ENCODE data around the gene TPH1. TPM values are rescaled to one million over a fixed set of nuclear protein-coding genes. Genes with fewer than 3 reads are reported as not detected.

The TPH1 gene
- total and polyA plus RNA-seq, 10 of the 15 experiments (the other 5 are each of a cell fraction or from before 2014, with no cell fraction given) = 0.05 to 0.82 (median 0.29) TPM

GRCh38 chr11:18027475-18027874 is 18.6 kb downstream of the TPH1 start:
- TF ChIP-seq TARDBP (IDR thresholded peaks at IDR 0.05; ENCODE audit: borderline replicate concordance) (no peak), NFYB (IDR thresholded peaks at IDR 0.05; ENCODE audit: insufficient read depth, low read depth, low read length) (no peak), MEF2A (IDR thresholded peaks at IDR 0.05; ENCODE audit: insufficient read depth, low read depth, low read length) (no peak), POLR2A (IDR thresholded peaks at IDR 0.05; ENCODE audit: low read depth, low read length) (no peak), PKNOX1 (IDR thresholded peaks at IDR 0.05) (no peak), POLR2AphosphoS5 (IDR thresholded peaks at IDR 0.05; ENCODE audit: low read length) (no peak)
- intact Hi-C loops (cut with micrococcal nuclease; ENCODE audit: unreplicated experiment) (no loop called here), in situ Hi-C loops (cut with MboI) (no loop called here)
- POLR2A ChIA-PET = interaction anchor here (1.0 kb wide), 1 partner anchor 53 kb away, joined by 3 read pairs; no protein-coding TSS in a partner anchor
- no peaks in the 10 kb centered on the region for H3K27me3 ChIP-seq (replicated peaks in 1 of 2; ENCODE audit: control insufficient read depth in 2 of 2, insufficient read depth in 2 of 2, low read length in 1 of 2)
- H3K4me2 ChIP-seq (ENCODE audit: control insufficient read depth, insufficient read depth) = no peak overlapping the region
- no peak overlapping the region for H3K4me3 ChIP-seq
- RAD21 ChIA-PET (ENCODE audit: unreplicated experiment) = no interaction called here
- H3K79me2 ChIP-seq (ENCODE audit: control insufficient read depth, insufficient read depth, low read length) = no peaks in the 10 kb centered on the region
- SMC1A ChIA-PET (ENCODE audit: uncharacterized antibody, unreplicated experiment) = no interaction called here
- H3K27ac ChIP-seq (ENCODE audit: control insufficient read depth, insufficient read depth) = no peak overlapping the region
- CTCF ChIA-PET = no interaction called here
- BruUV-seq (replicated peaks) = no TSS peak
- no peak for ATAC-seq
- H3K36me3 ChIP-seq (ENCODE audit: control insufficient read depth in 2 of 2, insufficient read depth in 2 of 2, low read length in 1 of 2) = no peaks in the 10 kb centered on the region
- H3K9ac ChIP-seq (ENCODE audit: control insufficient read depth, insufficient read depth, low read length) = no peak overlapping the region
- no peak for FAIRE-seq
- WGBS (ENCODE audit: insufficient coverage, insufficient replicate concordance, low lambda C conversion rate, missing lambda C conversion rate) = 40% methylated on average over 2 of the region's 2 CpGs
- H4K20me1 ChIP-seq (ENCODE audit: control insufficient read depth, insufficient read depth) = no peaks in the 10 kb centered on the region
- no peaks in the 10 kb centered on the region for H3K9me3 ChIP-seq (replicated peaks; ENCODE audit: control insufficient read depth, insufficient read depth, low read length)
- H2AFZ ChIP-seq (ENCODE audit: control insufficient read depth, low read depth, low read length) = no peak overlapping the region; the same call in 1 of the 2 replicates
- DNase-seq (ENCODE audit: low read depth, low spot score) = no peak
- no peaks in the 10 kb centered on the region for H3K4me1 ChIP-seq (ENCODE audit: control insufficient read depth, insufficient read depth, low read length)

- no peaks in the 10 kb centered on the region for H4K20me1 ChIP-seq (ENCODE audit: control insufficient read depth, insufficient read depth)
- 75% methylated on average over 1 of the region's 1 CpG for WGBS (ENCODE audit: insufficient coverage, insufficient replicate concordance, low lambda C conversion rate, missing lambda C conversion rate)
- BruUV-seq (replicated peaks) = no TSS peak
- H3K27me3 ChIP-seq (replicated peaks in 1 of 2; ENCODE audit: control insufficient read depth in 2 of 2, insufficient read depth in 2 of 2, low read length in 1 of 2) = no peaks in the 10 kb centered on the region
- no peak overlapping the region for H3K27ac ChIP-seq (ENCODE audit: control insufficient read depth, insufficient read depth)
- no peaks in the 10 kb centered on the region for H3K36me3 ChIP-seq (ENCODE audit: control insufficient read depth in 2 of 2, insufficient read depth in 2 of 2, low read length in 1 of 2)
- H3K79me2 ChIP-seq (ENCODE audit: control insufficient read depth, insufficient read depth, low read length) = no peaks in the 10 kb centered on the region
- SMC1A ChIA-PET (ENCODE audit: uncharacterized antibody, unreplicated experiment) = interaction anchor here (2.5 kb wide), 1 partner anchor 9 kb away, joined by 14 read pairs; the partner anchor contains the start of gene SERGEF
- RAD21 ChIA-PET (ENCODE audit: unreplicated experiment) = no interaction called here
- DNase-seq (ENCODE audit: low read depth, low spot score) (no peak), ATAC-seq (no peak), FAIRE-seq (no peak)
- no peak overlapping the region for H3K4me2 ChIP-seq (ENCODE audit: control insufficient read depth, insufficient read depth)
- H3K9ac ChIP-seq (ENCODE audit: control insufficient read depth, insufficient read depth, low read length) = no peak overlapping the region
- CTCF ChIA-PET = no interaction called here
- no peak overlapping the region for H2AFZ ChIP-seq (ENCODE audit: control insufficient read depth, low read depth, low read length)
- H3K4me3 ChIP-seq = no peak overlapping the region
- in situ Hi-C loops (cut with MboI) = no loop called here
- intact Hi-C loops (cut with micrococcal nuclease; ENCODE audit: unreplicated experiment) = no loop called here
- H3K9me3 ChIP-seq (replicated peaks; ENCODE audit: control insufficient read depth, insufficient read depth, low read length) = no peaks in the 10 kb centered on the region
- H3K4me1 ChIP-seq (ENCODE audit: control insufficient read depth, insufficient read depth, low read length) = no peaks in the 10 kb centered on the region
- POLR2A ChIA-PET = no interaction called here
- TF ChIP-seq ZNF24 (IDR thresholded peaks at IDR 0.05) = no peak
- no peak for TF ChIP-seq CHD1 (IDR thresholded peaks at IDR 0.05; ENCODE audit: low read depth, low read length)
- no peak for TF ChIP-seq EP300 (IDR thresholded peaks at IDR 0.05; ENCODE audit: borderline replicate concordance in 1 of 2, control insufficient read depth in 1 of 2, low read depth in 2 of 2, low read length in 2 of 2)
- no peak for TF ChIP-seq E4F1 (IDR thresholded peaks at IDR 0.05; ENCODE audit: borderline replicate concordance, partially characterized antibody)
- no peak for TF ChIP-seq ZBTB11 (CRISPR knock-in tag; IDR thresholded peaks at IDR 0.05)
Measured at GRCh38 chr11:18022419-18022818, 23.6 kb downstream of the TPH1 start.
